ENCODE measurements around the gene NAP1L4.

Gene NAP1L4, protein sequence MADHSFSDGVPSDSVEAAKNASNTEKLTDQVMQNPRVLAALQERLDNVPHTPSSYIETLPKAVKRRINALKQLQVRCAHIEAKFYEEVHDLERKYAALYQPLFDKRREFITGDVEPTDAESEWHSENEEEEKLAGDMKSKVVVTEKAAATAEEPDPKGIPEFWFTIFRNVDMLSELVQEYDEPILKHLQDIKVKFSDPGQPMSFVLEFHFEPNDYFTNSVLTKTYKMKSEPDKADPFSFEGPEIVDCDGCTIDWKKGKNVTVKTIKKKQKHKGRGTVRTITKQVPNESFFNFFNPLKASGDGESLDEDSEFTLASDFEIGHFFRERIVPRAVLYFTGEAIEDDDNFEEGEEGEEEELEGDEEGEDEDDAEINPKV

DNA sequence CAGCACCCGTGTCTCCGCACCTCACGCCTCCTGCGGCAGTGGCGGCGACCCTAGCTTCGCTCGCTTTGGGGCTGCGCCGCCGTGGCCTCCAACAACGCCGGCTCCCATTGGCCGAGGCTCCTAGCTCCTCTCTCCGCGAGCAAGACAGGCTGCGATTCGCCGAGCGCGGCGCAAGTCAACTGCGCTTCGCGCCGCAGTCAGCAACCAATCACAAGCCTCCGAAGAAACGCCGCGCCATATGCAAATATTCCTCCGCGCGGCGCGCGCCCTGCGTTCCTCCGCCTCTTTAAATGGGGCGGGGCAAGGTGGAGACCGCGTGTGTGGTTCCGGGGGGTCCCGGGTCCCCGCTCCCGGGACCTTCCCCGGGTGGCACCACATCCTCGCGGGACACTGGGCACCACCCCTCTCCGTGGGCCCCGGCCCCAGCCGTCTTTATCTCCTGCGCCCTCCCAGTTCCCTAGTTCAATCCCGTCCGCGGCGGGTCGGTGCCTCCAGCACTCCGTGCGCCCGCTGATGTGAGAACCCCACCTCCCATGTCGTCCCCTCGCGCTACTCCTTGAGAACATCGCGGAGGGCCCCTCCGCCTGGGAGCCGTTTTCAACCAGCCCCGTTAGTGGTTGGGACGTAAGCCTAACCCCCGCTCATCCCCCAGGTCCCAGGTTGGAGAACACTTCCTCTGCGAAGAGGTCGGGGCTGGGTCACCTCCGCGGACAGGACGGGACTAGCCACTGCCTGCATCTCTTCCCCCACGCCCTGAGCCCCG, at the start of gene NAP1L4:
NAP1L4 (minus strand) TSS at position 96 of the 763 bp plus-strand sequence. CDS start 13,109 bp downstream, outside the sequence.
- peak; percentile 93 for DNase-seq (ENCODE audit: low read depth)

DNA sequence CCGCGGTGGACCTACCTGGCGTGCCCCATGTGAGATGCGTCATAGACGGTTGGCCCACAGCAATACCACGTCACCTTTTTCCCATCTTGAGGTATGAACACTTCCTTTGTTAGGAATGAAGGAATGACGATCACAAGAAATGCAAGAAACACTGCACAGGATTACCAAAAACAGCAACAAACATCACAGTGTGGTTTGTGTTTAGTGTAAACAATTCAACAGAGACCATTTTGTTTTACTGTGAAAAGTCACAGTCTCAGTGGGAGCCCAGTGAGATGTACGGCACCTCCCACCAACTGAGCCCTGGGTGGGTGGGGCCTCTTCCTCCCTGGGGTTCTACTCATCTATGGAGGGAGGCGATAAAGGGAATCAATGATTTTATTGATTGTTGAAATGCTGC, 48.8 kb upstream of the NAP1L4 start:
- DNase-seq (ENCODE audit: low read depth): no peak

DNA sequence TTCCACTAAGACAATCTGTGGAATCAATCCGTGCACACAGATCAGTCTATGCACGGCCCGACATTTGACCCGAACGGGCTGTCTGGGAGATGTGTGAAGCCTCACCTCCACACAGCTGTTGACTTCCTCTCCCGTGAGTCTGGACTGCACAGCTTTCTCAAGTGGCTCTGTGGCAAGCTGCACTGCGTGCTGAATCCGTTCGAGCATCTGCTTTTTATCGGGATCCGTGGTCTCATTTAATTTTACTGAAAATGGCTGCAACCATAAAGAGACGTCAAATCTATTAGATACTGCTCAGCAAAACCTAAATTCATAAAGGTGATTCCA, 45.8 kb upstream of the NAP1L4 start:
- DNase-seq (ENCODE audit: low read depth): no peak

DNA sequence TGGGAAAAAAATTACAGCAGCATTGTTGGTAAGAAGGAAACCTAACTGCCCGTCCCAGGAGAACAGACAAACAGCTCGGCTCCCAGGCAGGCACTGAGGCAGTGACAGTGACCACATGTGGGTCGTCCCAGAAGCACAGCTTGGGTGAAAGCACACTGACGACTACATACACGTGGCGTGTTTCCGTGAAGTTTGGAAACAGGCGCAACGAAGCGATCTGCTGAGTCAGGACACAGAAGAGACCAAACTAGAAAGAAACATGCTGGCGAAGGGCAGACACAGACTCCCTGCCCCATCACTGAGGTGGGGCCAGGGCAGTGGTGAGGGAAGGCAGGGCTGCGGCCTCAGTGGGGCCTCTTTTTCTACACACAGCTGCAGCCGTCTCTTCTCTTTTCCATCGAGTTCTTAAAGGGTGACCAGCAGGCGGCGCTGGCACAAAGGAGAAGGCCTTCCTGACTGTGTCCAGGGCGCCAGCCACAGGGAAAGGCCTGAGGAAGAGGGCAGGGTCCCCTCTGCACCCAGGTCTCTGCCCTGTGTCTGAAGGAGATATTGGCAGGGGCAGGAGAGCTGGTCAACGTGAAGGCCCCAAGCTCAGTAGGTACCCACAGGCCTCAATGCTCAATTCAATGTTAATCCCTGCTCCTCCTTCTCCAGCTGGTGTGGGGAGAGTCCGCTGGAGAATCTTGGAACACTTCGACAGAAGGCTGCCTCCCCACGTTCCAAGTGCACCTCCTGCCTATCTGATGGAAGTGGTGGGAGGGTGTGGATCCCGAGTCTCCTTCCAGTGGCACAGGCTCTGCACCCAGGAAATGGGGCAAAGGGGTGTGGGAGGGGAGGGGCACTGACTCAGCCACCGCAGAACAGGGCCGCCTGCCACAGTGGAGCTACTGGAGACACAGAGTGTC, 45.2 kb upstream of the NAP1L4 start:
- no peak for DNase-seq (ENCODE audit: low read depth)

DNA sequence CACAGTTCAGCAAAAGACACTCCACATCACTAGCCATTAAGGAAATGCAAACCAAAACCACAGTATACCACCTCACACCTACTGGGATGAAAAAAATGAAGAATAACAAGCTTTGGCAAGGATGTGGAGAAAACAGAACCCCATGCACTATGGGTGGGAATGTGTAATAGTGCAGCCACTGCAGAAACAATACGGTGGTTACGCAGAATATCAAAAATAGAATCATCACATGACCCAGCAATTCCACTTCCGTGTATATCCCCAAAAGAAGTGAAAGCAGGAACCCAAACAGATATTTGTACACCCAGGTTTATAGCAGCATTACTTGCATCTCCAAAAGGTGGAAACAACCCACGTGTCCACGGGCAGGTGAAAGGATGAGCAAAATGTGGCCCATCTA, 44.3 kb upstream of the NAP1L4 start:
- DNase-seq (ENCODE audit: low read depth): no peak

DNA sequence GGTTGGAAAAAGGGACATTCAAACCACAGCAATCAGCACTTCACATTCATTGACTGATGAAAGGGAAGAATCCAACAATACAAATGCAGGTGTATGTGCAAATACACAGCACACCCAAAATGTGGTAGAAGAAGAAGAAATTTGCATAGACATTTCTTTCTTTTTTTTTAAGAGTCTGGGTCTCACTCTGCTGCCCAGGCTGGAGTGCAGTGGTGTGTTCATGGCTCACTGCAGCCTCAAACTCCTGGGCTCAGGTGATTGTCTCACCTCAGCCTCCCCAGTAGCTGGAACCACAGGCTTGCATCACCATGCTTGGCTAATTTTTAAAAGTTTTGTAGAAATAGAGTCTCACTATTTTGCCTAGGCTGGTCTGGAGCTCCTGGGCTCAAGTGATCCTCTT, 43.2 kb upstream of the NAP1L4 start:
- no peak for DNase-seq (ENCODE audit: low read depth)

DNA sequence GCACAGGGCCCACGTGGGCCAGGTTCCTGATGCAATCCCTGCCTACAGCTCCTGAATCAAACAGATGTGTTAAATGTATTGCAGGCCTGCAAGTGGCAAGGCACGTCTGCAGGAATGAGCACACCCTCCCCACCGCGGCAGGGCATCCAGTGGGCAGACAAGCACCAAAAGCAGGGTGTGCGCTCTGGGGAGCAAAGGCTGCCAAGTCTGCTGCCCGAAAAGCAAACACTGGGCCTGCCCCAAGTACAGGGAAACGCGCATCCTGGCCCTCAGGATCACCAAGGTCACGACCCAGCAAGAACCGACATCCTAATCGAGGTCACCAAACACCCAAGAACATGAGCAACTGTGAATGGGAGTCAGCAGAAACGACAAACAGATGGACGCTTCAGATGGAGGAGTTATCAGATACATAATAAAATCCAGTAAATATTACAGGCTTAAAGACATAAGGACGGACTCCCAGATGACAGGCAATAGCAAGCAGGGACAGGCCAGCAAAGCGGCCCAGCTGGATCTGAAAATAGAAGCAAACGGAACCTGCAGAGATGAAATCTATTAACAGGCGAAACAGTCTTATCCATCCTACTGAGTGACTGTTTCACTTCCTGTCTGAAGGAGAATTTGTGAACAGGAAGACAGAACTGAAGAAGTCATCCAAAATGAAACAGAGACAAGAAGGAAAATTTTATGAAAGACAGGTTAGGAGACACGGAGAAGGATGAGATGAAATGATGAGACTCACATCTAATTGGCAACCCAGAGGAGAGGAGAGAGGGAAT, 38.4 kb upstream of the NAP1L4 start:
- DNase-seq (ENCODE audit: low read depth): no peak

DNA sequence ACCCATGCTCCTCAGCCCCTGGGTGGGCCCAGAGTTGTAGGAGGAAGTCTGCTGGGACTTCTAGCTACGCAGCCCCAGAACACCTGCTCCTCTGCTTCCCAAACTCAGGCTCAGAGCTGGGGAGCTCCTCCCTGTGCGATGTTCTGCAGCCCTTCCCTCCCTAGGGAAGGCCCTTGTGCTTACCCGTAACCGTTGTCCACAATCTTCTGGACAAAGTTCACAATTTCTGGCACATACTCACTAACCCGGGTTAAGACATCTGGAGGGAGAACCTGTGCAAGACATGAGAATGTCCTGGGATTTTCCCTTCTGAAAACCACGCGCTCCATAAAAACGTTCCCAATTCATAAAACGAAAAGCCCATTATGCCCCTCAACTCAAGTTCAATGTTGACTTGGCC, 36.7 kb upstream of the NAP1L4 start:
- no peak for DNase-seq (ENCODE audit: low read depth)

DNA sequence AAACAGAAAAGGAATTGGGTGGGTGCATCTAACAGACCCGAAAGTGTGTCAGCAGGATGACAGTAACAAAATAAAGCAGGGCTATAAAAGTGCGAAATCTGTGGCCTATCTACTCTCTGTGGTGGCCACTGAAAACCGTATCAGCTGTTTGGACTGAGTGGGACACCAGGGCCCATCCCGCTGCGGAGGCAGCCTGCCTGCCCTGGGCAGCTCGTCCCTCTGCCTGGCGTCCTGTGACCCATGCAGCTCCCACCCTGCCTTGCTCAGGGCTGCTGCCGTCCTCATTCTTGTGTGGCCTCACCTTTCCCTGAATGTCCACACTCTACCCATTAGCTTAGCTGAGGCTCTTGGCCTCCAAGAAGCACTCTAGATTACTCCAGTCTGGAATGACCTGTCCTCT, 34.7 kb upstream of the NAP1L4 start:
- DNase-seq (ENCODE audit: low read depth): no peak

DNA sequence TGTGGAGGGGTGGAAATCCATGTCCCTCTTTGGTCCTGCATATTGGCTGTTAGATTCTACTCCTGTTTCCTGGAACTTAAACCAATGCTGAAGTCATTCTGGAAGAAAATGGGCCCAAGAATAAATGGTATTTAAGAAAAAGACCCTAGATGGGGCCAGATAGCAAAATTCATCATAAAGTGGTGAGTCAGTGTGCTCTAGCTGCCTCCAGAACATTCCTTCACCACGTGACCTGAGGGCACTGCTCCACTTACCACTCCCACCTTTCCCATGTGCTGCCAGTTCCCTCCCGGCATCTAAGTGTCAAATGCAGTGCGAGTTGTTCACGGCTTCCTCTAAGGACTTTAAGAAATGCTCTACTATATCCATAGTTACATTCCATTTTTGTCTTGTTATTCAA, 30.9 kb upstream of the NAP1L4 start:
- no peak for DNase-seq (ENCODE audit: low read depth)

DNA sequence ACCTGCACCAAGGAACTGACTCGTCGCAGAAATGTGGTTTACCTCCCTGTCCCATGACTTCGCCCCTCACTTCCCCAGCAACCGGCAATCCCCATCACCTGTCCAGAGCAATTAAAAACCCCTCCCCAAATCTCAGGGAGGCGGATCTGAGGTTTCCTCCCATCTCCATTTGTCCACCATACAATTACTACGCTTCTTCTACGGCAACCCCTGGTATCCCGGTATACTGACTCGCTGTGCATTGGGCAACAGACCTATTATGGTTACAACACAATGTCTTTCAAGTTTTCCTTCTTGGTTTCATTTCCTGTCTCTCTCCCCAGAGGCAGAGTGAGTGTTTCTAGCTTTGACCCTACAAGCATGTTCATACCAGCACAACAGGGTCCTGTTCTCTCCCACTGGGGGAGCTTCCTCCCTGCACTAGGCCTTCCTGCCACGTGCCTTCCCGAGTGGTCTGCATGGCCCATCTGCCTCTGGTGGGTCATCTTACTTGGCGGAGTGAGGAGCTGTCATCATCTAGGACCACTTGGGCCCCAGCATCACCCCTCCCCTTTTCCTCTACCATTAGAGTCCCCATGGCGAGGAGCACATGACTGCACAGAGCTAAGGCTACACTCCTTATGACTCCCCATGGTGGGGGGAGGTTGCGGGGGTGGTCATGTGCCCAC, 30.3 kb upstream of the NAP1L4 start:
- no peak for DNase-seq (ENCODE audit: low read depth)

DNA sequence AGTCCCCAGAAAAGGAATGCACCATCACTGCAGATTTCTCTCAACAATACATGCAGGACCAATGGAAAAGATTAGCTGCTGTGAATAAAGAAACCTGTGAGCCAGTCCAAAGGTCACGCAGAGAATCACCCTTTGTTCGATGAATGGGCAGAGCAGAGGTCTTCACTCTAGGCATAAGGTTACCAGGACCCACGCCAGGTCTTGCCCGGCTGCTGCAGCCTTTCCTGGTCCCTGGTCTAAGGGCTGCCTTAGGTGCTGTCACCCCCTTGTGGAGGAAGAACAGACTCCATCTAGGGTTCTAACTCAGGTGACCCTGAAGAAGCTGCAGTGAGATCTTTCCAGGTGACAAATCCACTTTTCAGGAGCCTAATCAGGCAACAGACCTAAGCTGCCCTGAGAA, 29.0 kb upstream of the NAP1L4 start:
- DNase-seq (ENCODE audit: low read depth): no peak

DNA sequence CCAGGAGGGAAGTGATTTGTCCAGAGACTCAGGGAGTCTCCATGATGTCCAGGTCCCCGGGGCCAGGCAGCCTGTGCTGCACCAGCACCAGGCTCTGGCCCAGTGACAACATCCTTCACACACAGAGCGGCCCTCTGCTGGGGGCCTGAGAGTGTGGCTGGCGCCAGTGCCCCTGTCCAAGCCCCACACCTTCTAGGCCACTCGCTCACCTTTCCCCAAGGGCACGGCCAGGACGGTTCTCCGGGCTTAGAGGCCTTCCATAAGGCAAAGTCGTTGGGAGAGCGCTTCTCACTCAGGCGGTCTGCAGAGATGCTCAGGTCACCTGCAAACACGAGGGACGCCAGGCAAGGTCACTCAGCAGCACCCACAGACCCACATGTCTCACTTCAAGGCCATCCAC, 27.9 kb upstream of the NAP1L4 start:
- no peak for DNase-seq (ENCODE audit: low read depth)

DNA sequence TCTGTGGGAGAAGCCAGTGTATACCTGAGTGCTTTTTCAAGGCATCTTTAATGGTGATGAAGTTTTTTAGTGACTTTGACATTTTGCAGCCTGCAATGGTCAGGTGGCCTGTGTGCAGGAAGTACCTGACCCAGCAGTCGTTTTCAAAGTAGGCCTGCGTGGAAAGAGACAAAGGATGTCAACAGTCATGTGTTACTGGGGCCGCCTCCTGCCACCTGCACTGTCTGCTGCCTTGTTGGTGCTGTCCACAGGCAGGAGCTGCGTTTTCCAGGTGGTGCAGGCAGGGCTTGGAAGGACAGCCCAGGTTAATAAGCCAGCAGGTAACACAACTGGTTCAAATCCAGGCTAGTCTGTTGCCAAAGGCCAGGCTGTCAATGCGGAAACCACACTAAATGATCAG, 26.5 kb upstream of the NAP1L4 start:
- no peak for DNase-seq (ENCODE audit: low read depth)

DNA sequence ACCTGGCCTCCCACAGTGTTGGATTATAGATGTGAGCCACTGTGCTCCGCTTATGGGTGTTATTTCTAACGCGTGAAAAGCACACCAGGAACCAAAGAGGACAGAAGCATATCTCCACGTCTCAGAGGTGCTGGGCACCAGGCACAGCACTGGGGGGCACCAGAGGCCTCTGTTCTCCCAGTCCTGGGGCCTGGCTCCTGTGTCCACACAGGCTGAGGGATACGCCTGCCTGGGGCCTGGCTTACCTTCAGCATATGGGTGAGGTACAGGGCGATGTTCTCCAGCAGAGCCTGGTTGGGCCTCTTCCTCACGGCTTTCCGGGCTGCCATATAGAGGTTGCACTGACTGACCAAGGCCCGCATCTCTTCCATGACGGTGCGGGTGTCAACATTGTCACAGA, 24.7 kb upstream of the NAP1L4 start:
- no peak for DNase-seq (ENCODE audit: low read depth)

DNA sequence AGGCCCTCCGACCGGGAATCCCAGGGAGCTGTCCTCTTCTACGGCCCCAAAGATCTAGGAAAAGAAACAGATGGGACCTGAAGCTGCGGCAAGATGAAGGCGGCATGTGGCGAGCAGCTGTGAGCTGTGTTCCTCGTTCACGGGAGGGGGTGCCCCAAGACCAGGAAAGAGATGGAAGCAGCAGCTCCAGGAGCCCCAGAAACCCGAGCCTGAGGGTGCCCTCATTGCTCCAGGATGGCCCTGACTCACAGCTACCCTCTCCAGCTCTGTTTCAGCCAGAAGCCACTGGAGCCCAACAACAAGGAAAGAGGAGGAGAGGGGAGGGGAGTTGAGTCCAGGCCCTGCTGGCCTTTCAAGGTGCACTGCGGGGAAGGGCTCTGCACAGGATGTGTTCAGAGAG, 23.7 kb upstream of the NAP1L4 start:
- DNase-seq (ENCODE audit: low read depth): no peak

DNA sequence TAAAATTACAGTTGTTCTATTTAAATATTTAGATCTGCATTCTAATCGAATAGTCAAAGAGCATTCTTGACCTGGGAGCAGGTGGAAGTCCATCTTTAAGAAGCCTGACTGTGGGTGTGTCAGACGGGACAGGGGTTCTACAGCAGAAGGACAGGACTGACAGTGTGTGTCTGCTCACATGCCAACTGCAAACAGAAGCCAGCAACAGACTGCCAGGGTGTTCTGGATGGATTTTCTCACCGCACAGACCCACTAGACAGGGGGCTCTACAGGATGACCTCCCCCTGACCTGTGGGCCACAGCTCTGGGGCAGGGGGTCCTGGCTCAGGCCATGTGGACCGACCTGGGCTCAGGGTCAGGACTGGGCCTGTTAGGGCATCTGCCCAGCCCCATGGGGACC, 22.8 kb upstream of the NAP1L4 start:
- no peak for DNase-seq (ENCODE audit: low read depth)

DNA sequence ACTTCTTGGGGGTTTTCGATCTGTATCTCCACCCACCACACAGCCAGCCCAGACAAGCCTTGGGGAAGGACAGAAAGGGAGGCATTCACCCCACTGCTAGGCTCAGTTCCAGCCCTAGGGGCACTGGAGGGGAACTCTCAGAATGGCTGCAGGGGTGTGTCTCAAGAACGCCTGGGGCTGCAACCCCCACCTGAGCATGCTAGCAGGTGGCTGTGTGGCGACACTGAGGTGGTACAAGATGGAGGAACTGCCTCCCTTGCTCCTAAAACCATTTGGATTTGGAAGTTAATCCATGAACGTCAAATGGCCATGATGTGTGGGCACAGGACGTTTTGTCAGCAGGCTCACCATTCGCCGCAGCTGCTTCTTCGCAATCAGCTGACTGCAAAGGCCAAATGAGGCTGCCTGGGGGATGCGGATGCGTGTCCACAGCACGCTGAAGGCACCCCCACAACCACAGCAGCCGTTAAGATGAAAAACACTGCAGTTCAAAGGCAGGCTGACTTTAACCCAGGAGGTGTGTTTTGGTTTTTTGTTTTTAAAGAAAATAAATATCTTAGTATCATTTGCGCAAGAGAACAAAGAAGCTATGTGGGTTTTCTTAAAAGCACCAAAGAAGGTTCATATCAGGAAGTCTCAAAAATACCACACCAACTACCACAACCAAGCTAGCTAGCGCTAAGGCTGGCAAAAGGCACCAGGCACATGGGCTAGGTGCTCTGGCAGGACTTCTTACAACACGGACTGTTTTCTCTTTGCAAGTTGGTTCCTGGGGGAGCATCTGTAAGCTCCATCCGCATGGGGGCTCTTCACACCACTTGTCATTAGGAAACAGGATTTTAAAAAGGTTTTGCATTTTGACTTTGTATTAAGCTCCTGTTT, 22.2 kb upstream of the NAP1L4 start:
- DNase-seq (ENCODE audit: low read depth): peak; percentile 69

DNA sequence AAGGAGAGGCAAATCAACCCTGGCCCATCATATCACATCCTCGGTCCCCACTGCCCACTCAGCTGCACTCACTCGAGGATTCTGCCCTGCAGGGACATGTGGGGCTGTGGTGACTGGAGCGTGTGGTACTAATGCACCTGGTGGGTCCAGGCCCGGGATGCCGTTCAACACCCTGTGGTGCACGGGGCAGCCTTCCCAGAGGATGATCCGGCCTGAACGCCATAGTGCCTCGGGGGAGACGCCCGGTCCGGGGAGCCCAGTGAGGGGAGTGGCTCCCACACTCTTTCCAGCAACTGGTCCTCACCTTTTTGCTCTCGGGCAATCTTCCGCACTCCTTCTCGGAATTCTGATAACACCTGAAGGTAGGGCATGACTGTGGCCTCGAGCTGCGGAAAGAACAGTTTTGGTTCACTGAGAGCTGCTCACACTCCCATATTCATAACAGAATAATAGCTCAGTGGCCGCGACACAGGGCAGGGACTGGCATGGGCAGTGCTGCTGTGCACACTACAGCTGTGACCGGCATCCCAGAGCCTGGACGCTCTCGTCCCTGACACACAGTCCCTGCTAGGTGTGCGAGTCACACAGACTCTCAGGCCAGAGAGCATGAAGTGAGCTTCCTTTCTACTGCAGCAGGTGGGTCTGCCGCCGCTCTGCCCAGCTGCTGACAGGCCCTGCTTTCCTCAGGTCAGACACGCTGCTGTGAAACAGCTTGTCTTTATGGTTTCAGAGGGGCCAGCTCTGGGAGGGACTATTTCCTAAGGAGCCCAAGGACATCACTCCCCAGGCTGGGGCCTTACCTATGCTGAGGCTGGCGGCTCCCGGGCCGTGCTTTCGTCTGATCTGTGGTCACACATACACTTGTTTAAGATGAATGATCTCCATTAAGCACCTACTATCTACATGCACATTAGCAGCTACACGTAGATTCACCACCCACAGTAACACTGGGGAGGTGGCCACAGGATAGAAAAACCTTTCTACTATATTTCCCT, 20.1 kb upstream of the NAP1L4 start:
- no peak for DNase-seq (ENCODE audit: low read depth)

All from activated gamma-delta T cell treated with anti-CD3 and anti-CD28 coated beads, Interleukin-2, amount 50 U/mL, for 16 hours (primary cell).